NB4 (cell line): ENCODE measurements around the gene MBOAT7.
A peak's percentile ranks its signal among the peaks of the same experiment; 100 is the strongest.
"Not testable (repeated sequence)": the region's sequence is repeated elsewhere in the genome, so short reads cannot be mapped to it uniquely, and the experiment has no call there.

ENCODE experiments used
- DNase-seq: peaks from one replicate; pipeline ENCODE4 v3.0.0; 2010; ENCODE audit warnings: low read depth
- H3K4me3 ChIP-seq: one replicate; pipeline ENCODE4 v1.5.1; 2011; ENCODE audit warnings: mild to moderate bottlenecking, low read depth, low read length, moderate library complexity
- MYC ChIP-seq: IDR thresholded peaks from 2 replicates; pipeline ENCODE4 v1.6.1; 2011; ENCODE audit warnings: low read depth, low read length
- POLR2A ChIP-seq: IDR thresholded peaks from 2 replicates; pipeline ENCODE4 v1.6.1; 2011; ENCODE audit warnings: mild to moderate bottlenecking; ENCODE audit not compliant: insufficient read length; ENCODE audit errors: extremely low read depth
- TF ChIP-seq, protein P1 (sequence below): IDR thresholded peaks from one replicate; pipeline ENCODE4 v1.5.1; 2012; ENCODE audit warnings: low read depth, low read length
- TF ChIP-seq, protein P2 (sequence below): IDR thresholded peaks from 2 replicates; pipeline ENCODE4 v1.6.1; 2011; ENCODE audit warnings: low read depth, low read length

Gene MBOAT7

GRCh38 chr19:54199401-54199800 is 10.0 kb upstream of the MBOAT7 start:
- TF ChIP-seq POLR2A (no peak), MYC (no peak)
- TF ChIP-seq, protein P1, sequence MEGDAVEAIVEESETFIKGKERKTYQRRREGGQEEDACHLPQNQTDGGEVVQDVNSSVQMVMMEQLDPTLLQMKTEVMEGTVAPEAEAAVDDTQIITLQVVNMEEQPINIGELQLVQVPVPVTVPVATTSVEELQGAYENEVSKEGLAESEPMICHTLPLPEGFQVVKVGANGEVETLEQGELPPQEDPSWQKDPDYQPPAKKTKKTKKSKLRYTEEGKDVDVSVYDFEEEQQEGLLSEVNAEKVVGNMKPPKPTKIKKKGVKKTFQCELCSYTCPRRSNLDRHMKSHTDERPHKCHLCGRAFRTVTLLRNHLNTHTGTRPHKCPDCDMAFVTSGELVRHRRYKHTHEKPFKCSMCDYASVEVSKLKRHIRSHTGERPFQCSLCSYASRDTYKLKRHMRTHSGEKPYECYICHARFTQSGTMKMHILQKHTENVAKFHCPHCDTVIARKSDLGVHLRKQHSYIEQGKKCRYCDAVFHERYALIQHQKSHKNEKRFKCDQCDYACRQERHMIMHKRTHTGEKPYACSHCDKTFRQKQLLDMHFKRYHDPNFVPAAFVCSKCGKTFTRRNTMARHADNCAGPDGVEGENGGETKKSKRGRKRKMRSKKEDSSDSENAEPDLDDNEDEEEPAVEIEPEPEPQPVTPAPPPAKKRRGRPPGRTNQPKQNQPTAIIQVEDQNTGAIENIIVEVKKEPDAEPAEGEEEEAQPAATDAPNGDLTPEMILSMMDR = no peak
- TF ChIP-seq, protein P2, sequence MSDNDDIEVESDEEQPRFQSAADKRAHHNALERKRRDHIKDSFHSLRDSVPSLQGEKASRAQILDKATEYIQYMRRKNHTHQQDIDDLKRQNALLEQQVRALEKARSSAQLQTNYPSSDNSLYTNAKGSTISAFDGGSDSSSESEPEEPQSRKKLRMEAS = no peak

DNA sequence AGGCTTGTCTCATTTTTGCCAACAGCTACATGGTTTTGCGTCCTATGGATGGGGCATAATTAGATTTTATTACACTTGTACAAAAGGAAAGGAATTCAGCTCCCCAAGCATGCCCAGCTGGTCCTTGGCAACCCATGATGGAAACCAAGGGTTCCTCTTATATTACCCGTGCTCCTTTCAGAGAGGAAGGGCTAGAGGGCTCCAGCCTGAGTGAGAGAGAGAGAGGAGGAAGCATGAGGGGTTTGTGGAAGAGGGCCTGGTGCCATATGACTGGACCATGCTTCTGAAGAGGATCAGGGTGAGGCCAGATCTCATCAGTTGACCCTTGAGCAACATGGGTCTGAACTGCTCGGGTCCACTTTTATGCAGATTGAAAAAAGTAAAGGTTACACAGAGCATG is 7.7 kb upstream of the MBOAT7 start:
- no peak for DNase-seq
- no peak overlapping the region for H3K4me3 ChIP-seq
- TF ChIP-seq, protein P2 = no peak
- TF ChIP-seq POLR2A = no peak
- TF ChIP-seq MYC = no peak
- TF ChIP-seq, protein P1 = no peak

More at GRCh38 chr19:54199401-54199800, 10.0 kb upstream of the MBOAT7 start:
- DNase-seq = no peak
- H3K4me3 ChIP-seq = no peak overlapping the region

- DNase-seq = no peak
- no peak overlapping the region for H3K4me3 ChIP-seq
- TF ChIP-seq POLR2A (no peak), MYC (no peak)
- TF ChIP-seq, protein P2 = no peak
- TF ChIP-seq, protein P1 = no peak
Measured at GRCh38 chr19:54196536-54196935, 7.2 kb upstream of the MBOAT7 start.

- H3K4me3 ChIP-seq, DNase-seq: not testable (repeated sequence)
Measured at GRCh38 chr19:54194463-54194862, 5.1 kb upstream of the MBOAT7 start.

DNA sequence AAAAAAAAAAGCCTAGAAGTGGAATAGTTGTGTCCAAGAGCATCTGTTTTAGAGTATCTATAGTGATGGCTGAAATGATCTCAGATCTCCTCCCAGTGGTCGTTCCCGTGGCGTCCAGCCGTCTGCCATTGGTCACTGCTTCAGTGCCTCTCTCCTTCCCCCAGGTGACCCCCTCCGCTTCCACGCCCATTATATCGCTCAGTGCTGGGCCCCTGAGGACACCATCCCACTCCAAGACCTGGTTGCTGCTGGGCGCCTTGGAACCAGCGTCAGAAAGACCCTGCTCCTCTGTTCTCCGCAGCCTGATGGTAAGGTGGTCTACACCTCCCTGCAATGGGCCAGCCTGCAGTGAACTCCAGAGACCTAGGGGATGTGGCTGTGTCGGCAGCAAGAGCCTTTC is 3.6 kb upstream of the MBOAT7 start:
- no peak for TF ChIP-seq MYC
- no peak for TF ChIP-seq POLR2A
- TF ChIP-seq, protein P2 = no peak
- TF ChIP-seq, protein P1 = no peak
- DNase-seq = no peak
- H3K4me3 ChIP-seq = no peak overlapping the region

- no peak for DNase-seq
- peak overlapping the region; percentile 67 for H3K4me3 ChIP-seq
- TF ChIP-seq, protein P1 = no peak
- TF ChIP-seq POLR2A (no peak), MYC (no peak)
- TF ChIP-seq, protein P2 = no peak
Measured at GRCh38 chr19:54191811-54192453, 2.6 kb upstream of the MBOAT7 start.
